ENCODE measurements around the gene MYO1A. TPM values are rescaled to one million over a fixed set of nuclear protein-coding genes. Genes with fewer than 3 reads are reported as not detected.

The MYO1A gene
- polyA plus RNA-seq, 1 donor (not counting 4 experiments of a cell fraction or from before 2014, with no cell fraction given): 0.01 TPM

GRCh38 chr12:57086493-57087009, 36.6 kb upstream of the MYO1A start:
- no peak for DNase-seq (ENCODE audit: low read depth, low spot score)
- H3K27me3 ChIP-seq (ENCODE audit: control insufficient read depth, extremely low read depth, insufficient read depth, low read length): no peaks in the 10 kb centered on the region
- H3K4me1 ChIP-seq (ENCODE audit: control insufficient read depth, extremely low read depth, insufficient read depth, low read length): peaks cover 32% of the 10 kb centered on the region
- peak overlapping the region; percentile 97 for H3K4me2 ChIP-seq (ENCODE audit: control insufficient read depth, extremely low read depth, insufficient read depth, low read depth, low read length)
- dilution Hi-C loops (cut with MboI; ENCODE audit: extremely low pct_ligation_motif_present, low sequenced_read_pairs): no loop called here
- H3K9me1 ChIP-seq (ENCODE audit: control insufficient read depth, extremely low read depth, insufficient read depth, low read length): no peaks in the 10 kb centered on the region
- H4K20me1 ChIP-seq (ENCODE audit: control insufficient read depth, extremely low read depth, insufficient read depth, low read length): peaks cover 4% of the 10 kb centered on the region
- no peak for FAIRE-seq
- peak overlapping the region; percentile 95 for H3K27ac ChIP-seq (ENCODE audit: control insufficient read depth, insufficient read depth, low read length)
- peak overlapping the region; percentile 39 for H2AFZ ChIP-seq (ENCODE audit: control insufficient read depth, low read length)
- TF ChIP-seq CTCF (optimal IDR thresholded peaks at IDR 0.05 in 1 of 3, IDR thresholded peaks at IDR 0.05 in 1 of 3, conservative IDR thresholded peaks at IDR 0.05 in 1 of 3; ENCODE audit: extremely low read depth in 1 of 3, insufficient read depth in 2 of 3, low read length in 3 of 3): peak in 2 of 3 experiments; percentile 3 to 32
- no peak for TF ChIP-seq EZH2 (IDR thresholded peaks at IDR 0.05; ENCODE audit: low read length)
- H3K4me3 ChIP-seq (ENCODE audit: control insufficient read depth in 2 of 3, extremely low read depth in 1 of 3, insufficient read depth in 2 of 3, low read depth in 1 of 3, low read length in 3 of 3): peak overlapping the region; percentile 55 to 83 (median 82)
- H3K9ac ChIP-seq (ENCODE audit: control insufficient read depth, extremely low read depth, insufficient read depth, low read length): peak overlapping the region; percentile 91
- H3K9me3 ChIP-seq (ENCODE audit: control insufficient read depth, low read depth, low read length): no peaks in the 10 kb centered on the region
- peaks cover 18% of the 10 kb centered on the region for H3K79me2 ChIP-seq (ENCODE audit: control insufficient read depth, insufficient read depth, low read length)
- no peaks in the 10 kb centered on the region for H3K36me3 ChIP-seq (ENCODE audit: control insufficient read depth in 2 of 2, extremely low read depth in 1 of 2, insufficient read depth in 2 of 2, low read length in 2 of 2)

- Histone ChIP-seq H3K79me2 (ENCODE audit: control insufficient read depth, insufficient read depth, low read length) (peaks cover 16% of the 10 kb centered on the region), H3K4me1 (ENCODE audit: control insufficient read depth, extremely low read depth, insufficient read depth, low read length) (peaks cover 32% of the 10 kb centered on the region), H4K20me1 (ENCODE audit: control insufficient read depth, extremely low read depth, insufficient read depth, low read length) (peaks cover 4% of the 10 kb centered on the region), H3K4me2 (ENCODE audit: control insufficient read depth, extremely low read depth, insufficient read depth, low read depth, low read length) (peak overlapping the region; percentile 97), H3K4me3 (ENCODE audit: control insufficient read depth in 2 of 3, extremely low read depth in 1 of 3, insufficient read depth in 2 of 3, low read depth in 1 of 3, low read length in 3 of 3) (peak overlapping the region in 2 of 3 experiments; percentile 82 to 83), H3K27ac (ENCODE audit: control insufficient read depth, insufficient read depth, low read length) (peak overlapping the region; percentile 95), H3K27me3 (ENCODE audit: control insufficient read depth, extremely low read depth, insufficient read depth, low read length) (no peaks in the 10 kb centered on the region), H3K9me1 (ENCODE audit: control insufficient read depth, extremely low read depth, insufficient read depth, low read length) (no peaks in the 10 kb centered on the region), H3K9ac (ENCODE audit: control insufficient read depth, extremely low read depth, insufficient read depth, low read length) (peak overlapping the region; percentile 91), H2AFZ (ENCODE audit: control insufficient read depth, low read length) (peak overlapping the region; percentile 2), H3K9me3 (ENCODE audit: control insufficient read depth, low read depth, low read length) (no peaks in the 10 kb centered on the region), H3K36me3 (ENCODE audit: control insufficient read depth in 2 of 2, extremely low read depth in 1 of 2, insufficient read depth in 2 of 2, low read length in 2 of 2) (no peaks in the 10 kb centered on the region)
- dilution Hi-C loops (cut with MboI; ENCODE audit: extremely low pct_ligation_motif_present, low sequenced_read_pairs): no loop called here
- TF ChIP-seq EZH2 (IDR thresholded peaks at IDR 0.05; ENCODE audit: low read length) (no peak), CTCF (optimal IDR thresholded peaks at IDR 0.05 in 1 of 3, IDR thresholded peaks at IDR 0.05 in 1 of 3, conservative IDR thresholded peaks at IDR 0.05 in 1 of 3; ENCODE audit: extremely low read depth in 1 of 3, insufficient read depth in 2 of 3, low read length in 3 of 3) (no peak)
- no peak for DNase-seq (ENCODE audit: low read depth, low spot score)
- FAIRE-seq: no peak
These were observed 36.1 kb upstream of the MYO1A start for GRCh38 chr12:57085999-57086492.
